RWPE2 (cell line): ENCODE data around the gene ST3GAL5.

Experiments used
- ATAC-seq: fragments of 200-7000 bp; cut with Tn5 transposase; 3 replicates; pipeline ENCODE4 v1.9.1; 2021; ENCODE audit warnings: low read depth
- DNase-seq: peaks from one replicate; pipeline ENCODE4 v3.0.0-alpha.2; 2020; ENCODE audit warnings: low spot score
- H3K27ac ChIP-seq: fragments of 450-650 bp; 2 replicates; pipeline ENCODE4 v1.5.1; 2017; ENCODE audit warnings: mild to moderate bottlenecking; ENCODE audit not compliant: poor library complexity, severe bottlenecking
- H3K27me3 ChIP-seq: fragments of 250-450 bp; sonication (Bioruptor Pico); 2 replicates; pipeline ENCODE4 v1.5.1; 2021; ENCODE audit warnings: mild to moderate bottlenecking, moderate library complexity; ENCODE audit not compliant: insufficient read depth, poor library complexity, severe bottlenecking
- H3K36me3 ChIP-seq: fragments of 250-450 bp; sonication (Bioruptor Pico); 2 replicates; pipeline ENCODE4 v1.5.1; 2020; ENCODE audit warnings: low read depth, mild to moderate bottlenecking, moderate library complexity
- H3K4me1 ChIP-seq: fragments of 250-450 bp; sonication (Bioruptor Pico); 2 replicates; pipeline ENCODE4 v1.5.1; 2021; ENCODE audit warnings: mild to moderate bottlenecking, moderate library complexity; ENCODE audit not compliant: insufficient read depth, poor library complexity, severe bottlenecking
- H3K4me3 ChIP-seq: fragments of 250-450 bp; sonication (Bioruptor Pico); 2 replicates; pipeline ENCODE4 v1.5.1; 2021; ENCODE audit warnings: mild to moderate bottlenecking, moderate library complexity; ENCODE audit not compliant: severe bottlenecking
- H3K9me3 ChIP-seq: fragments of 250-450 bp; sonication (Bioruptor Pico); 2 replicates; pipeline ENCODE4 v1.5.1; 2021; ENCODE audit warnings: mild to moderate bottlenecking, moderate library complexity; ENCODE audit not compliant: severe bottlenecking
- TF ChIP-seq, protein P1 (sequence below): fragments of 450-650 bp; IDR thresholded peaks from one replicate; pipeline ENCODE4 v1.5.1; 2017; ENCODE audit warnings: mild to moderate bottlenecking, moderate library complexity; ENCODE audit not compliant: poor library complexity, severe bottlenecking

Gene ST3GAL5

DNA sequence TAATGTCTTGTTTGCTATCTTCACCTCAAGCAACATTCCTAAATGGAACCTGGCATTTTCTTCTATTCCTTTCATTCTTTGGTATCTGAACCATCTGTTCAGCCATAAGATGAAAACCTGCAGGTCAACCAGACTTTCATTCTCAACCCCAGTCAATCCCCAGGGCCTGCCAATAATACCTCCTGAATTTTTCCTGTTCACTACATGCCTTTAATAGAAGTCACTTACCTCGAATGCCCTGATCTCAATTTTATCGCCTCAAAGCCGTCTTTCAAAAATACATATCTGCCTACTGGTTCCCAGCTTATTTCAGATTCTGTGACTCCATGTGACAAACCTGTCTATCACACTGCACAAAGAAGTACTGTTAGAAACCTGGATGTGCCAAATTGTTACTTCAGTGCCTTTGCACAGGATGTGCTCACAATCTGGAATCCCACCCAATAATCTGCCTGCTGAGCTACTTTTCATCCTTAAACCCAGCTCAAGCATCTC, 22.6 kb downstream of the ST3GAL5 start:
- ATAC-seq, result no peak
- Histone ChIP-seq H3K27ac (no peak overlapping the region), H3K9me3 (no peaks in the 10 kb centered on the region), H3K36me3 (peaks cover 9% of the 10 kb centered on the region), H3K27me3 (no peaks in the 10 kb centered on the region), H3K4me1 (no peaks in the 10 kb centered on the region), H3K4me3 (no peak overlapping the region)
- DNase-seq, result no peak
- TF ChIP-seq, protein P1, sequence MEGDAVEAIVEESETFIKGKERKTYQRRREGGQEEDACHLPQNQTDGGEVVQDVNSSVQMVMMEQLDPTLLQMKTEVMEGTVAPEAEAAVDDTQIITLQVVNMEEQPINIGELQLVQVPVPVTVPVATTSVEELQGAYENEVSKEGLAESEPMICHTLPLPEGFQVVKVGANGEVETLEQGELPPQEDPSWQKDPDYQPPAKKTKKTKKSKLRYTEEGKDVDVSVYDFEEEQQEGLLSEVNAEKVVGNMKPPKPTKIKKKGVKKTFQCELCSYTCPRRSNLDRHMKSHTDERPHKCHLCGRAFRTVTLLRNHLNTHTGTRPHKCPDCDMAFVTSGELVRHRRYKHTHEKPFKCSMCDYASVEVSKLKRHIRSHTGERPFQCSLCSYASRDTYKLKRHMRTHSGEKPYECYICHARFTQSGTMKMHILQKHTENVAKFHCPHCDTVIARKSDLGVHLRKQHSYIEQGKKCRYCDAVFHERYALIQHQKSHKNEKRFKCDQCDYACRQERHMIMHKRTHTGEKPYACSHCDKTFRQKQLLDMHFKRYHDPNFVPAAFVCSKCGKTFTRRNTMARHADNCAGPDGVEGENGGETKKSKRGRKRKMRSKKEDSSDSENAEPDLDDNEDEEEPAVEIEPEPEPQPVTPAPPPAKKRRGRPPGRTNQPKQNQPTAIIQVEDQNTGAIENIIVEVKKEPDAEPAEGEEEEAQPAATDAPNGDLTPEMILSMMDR, result no peak

DNA sequence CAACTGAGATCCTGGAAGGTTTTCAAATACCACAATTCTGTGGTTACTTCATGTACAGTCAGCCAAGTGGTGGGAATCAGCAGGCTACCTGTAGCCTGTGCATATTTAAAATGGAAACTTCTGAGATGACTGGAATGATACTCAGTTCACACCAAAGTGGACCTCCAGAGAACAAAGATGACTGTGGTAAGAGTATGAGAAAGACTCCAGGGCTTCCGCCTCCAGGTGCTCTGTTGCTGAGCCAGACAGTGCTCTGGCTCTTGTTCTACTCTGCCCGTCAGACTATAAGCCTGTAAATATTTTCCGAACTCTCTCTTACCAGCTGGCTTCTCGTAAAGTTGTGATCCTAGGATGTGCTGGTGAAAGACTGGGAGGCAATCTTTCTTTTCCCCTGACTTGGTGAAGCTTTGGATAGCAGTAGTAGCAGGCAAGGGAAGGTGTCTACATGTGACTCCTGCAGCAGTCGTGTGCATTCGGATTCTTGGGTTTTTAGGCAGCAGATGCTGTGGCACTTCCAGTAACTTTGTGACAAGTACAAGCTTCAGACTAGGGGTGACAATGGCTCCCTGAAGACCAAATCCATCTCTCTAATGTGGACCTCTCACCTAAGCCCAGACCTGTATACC, 23.1 kb downstream of the ST3GAL5 start:
- Histone ChIP-seq H3K36me3 (peaks cover 13% of the 10 kb centered on the region), H3K4me3 (no peak overlapping the region), H3K27ac (no peak overlapping the region), H3K27me3 (no peaks in the 10 kb centered on the region), H3K4me1 (no peaks in the 10 kb centered on the region), H3K9me3 (no peaks in the 10 kb centered on the region)
- ATAC-seq, result no peak
- DNase-seq, result no peak
- TF ChIP-seq, protein P1, result no peak

DNA sequence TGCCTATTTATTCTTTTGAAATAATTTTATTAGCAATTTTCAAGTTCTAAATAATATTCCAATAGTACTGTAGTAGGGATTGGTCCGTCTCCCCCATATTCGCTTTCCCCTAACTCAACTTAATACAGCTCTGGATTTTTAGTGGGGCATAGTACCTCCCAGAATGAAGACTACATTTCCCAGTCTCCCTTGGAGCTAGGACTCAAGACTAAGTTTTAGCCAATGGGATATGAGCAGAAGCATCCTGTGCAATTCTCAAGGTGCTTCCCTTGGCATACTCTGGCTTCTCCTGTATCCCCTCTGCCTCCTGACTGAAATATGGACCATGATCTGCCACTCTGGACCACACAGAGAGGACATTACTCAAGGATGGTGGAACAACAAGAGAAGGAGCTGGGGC, 24.1 kb downstream of the ST3GAL5 start:
- peaks cover 20% of the 10 kb centered on the region for H3K36me3 ChIP-seq
- no peaks in the 10 kb centered on the region for H3K4me1 ChIP-seq
- DNase-seq (no peak), ATAC-seq (no peak)
- no peaks in the 10 kb centered on the region for H3K9me3 ChIP-seq
- no peaks in the 10 kb centered on the region for H3K27me3 ChIP-seq
- no peak overlapping the region for H3K27ac ChIP-seq
- TF ChIP-seq, protein P1, result no peak
- H3K4me3 ChIP-seq, result no peak overlapping the region

DNA sequence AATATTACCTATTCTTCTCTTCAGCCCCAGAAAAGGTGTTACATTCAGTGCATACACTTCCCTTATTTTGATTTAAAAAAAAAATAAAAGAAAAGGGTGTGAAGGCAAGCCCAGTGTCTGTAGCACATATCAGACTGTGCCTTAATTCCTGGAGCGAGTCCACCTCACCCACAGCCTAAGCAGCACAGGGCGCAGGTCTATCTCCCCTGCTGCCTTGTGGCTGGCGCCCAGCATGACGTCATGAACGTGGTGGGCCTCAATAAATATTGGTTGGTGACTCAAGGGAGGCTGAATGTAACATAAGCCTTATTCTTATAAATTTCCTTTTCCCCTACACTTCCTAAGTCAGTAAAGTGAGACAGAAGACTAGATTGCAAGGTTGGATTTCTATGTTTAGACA, 26.4 kb downstream of the ST3GAL5 start:
- Histone ChIP-seq H3K36me3 (peaks cover 20% of the 10 kb centered on the region), H3K9me3 (no peaks in the 10 kb centered on the region), H3K4me1 (no peaks in the 10 kb centered on the region), H3K27ac (no peak overlapping the region), H3K27me3 (no peaks in the 10 kb centered on the region), H3K4me3 (no peak overlapping the region)
- TF ChIP-seq, protein P1, result no peak
- DNase-seq, result no peak
- no peak for ATAC-seq

DNA sequence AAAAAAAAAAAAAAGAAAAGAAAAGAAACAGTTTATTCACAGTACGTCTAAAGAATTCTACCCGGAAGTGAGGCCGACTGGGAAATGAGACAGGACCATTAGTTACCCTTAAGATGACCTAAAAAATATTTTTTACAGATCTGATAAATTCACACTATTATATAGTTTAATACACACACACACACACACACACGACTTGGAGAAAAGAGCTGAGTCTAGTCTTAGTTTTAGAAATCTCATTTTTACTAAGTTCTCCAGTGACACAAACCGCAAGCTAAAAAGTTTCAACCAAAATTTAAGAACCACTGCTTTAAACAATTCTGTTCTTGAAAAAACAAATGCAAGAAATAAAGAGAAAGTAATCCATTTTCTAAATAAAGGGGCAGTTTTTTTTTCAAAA, 27.1 kb downstream of the ST3GAL5 start:
- ATAC-seq (no peak), DNase-seq (no peak)
- H3K9me3 ChIP-seq, result no peaks in the 10 kb centered on the region
- H3K4me3 ChIP-seq, result no peak overlapping the region
- TF ChIP-seq, protein P1, result no peak
- no peaks in the 10 kb centered on the region for H3K4me1 ChIP-seq
- H3K27me3 ChIP-seq, result no peaks in the 10 kb centered on the region
- peaks cover 20% of the 10 kb centered on the region for H3K36me3 ChIP-seq
- no peak overlapping the region for H3K27ac ChIP-seq
